C1 segment of cervical spinal cord (tissue), 14 donors: ENCODE data around the gene CXXC4.

Experiments
- DNase-seq, 14 donors: peaks; one replicate each; lab custom pipeline; 2025; lab: John Stamatoyannopoulos, UW

The CXXC4 gene

GRCh38 chr4:104494822-104495559, at the start of gene CXXC4:
TSS of gene CXXC4 (minus strand) at chr4:104494894. CDS start at chr4:104491802, 3,092 bp downstream.
- DNase-seq, result peak in 12 of 14 donors; percentile 29 to 97 (median 66)

- no peak for DNase-seq
Observed at GRCh38 chr4:104533156-104533555, 38.5 kb upstream of the CXXC4 start.

- DNase-seq, result no peak
Observed at GRCh38 chr4:104532677-104533076, 38.0 kb upstream of the CXXC4 start.

- DNase-seq, result no peak
Observed at GRCh38 chr4:104531390-104531789, 36.7 kb upstream of the CXXC4 start.

- DNase-seq, result no peak
Observed at GRCh38 chr4:104530426-104530825, 35.7 kb upstream of the CXXC4 start.

GRCh38 chr4:104524591-104524990, 29.9 kb upstream of the CXXC4 start:
- no peak for DNase-seq

GRCh38 chr4:104524026-104524425, 29.3 kb upstream of the CXXC4 start:
- DNase-seq, result no peak

GRCh38 chr4:104519588-104519987, 24.9 kb upstream of the CXXC4 start:
- DNase-seq, result no peak

- DNase-seq, result no peak
Observed at GRCh38 chr4:104516884-104517283, 22.2 kb upstream of the CXXC4 start.

GRCh38 chr4:104508224-104508623, 13.5 kb upstream of the CXXC4 start:
- DNase-seq, result no peak

- no peak for DNase-seq
Observed at GRCh38 chr4:104507112-104507511, 12.4 kb upstream of the CXXC4 start.

GRCh38 chr4:104504536-104504935, 9.8 kb upstream of the CXXC4 start:
- DNase-seq, result no peak

- no peak for DNase-seq
Observed at GRCh38 chr4:104502471-104502870, 7.8 kb upstream of the CXXC4 start.

- no peak for DNase-seq
Observed at GRCh38 chr4:104501290-104501689, 6.6 kb upstream of the CXXC4 start.

GRCh38 chr4:104500442-104500841, 5.7 kb upstream of the CXXC4 start:
- DNase-seq, result peak in 1 of 14 donors; percentile 2

- no peak for DNase-seq
Observed at GRCh38 chr4:104494185-104494584, 509 bp downstream of the CXXC4 start.

GRCh38 chr4:104493081-104493831, 1.4 kb downstream of the CXXC4 start:
- DNase-seq, result peak in 2 of 14 donors; percentile 22 to 31

GRCh38 chr4:104492183-104492771, 2.4 kb downstream of the CXXC4 start:
- peak in 6 of 14 donors; percentile 14 to 48 (median 45) for DNase-seq

GRCh38 chr4:104491481-104492182, 3.1 kb downstream of the CXXC4 start:
- peak in 11 of 14 donors; percentile 35 to 79 (median 57) for DNase-seq

- peak in 12 of 14 donors; percentile 38 to 85 (median 69) for DNase-seq
Observed at GRCh38 chr4:104490770-104491480, 3.8 kb downstream of the CXXC4 start.
